ENCODE results near the gene CHTF8. TPM values are rescaled to one million over a fixed set of nuclear protein-coding genes. Genes with fewer than 3 reads are reported as not detected.

CHTF8 gene
- total and polyA plus RNA-seq, 9 donors: 47.9 to 130 (median 82.6) TPM

DNA sequence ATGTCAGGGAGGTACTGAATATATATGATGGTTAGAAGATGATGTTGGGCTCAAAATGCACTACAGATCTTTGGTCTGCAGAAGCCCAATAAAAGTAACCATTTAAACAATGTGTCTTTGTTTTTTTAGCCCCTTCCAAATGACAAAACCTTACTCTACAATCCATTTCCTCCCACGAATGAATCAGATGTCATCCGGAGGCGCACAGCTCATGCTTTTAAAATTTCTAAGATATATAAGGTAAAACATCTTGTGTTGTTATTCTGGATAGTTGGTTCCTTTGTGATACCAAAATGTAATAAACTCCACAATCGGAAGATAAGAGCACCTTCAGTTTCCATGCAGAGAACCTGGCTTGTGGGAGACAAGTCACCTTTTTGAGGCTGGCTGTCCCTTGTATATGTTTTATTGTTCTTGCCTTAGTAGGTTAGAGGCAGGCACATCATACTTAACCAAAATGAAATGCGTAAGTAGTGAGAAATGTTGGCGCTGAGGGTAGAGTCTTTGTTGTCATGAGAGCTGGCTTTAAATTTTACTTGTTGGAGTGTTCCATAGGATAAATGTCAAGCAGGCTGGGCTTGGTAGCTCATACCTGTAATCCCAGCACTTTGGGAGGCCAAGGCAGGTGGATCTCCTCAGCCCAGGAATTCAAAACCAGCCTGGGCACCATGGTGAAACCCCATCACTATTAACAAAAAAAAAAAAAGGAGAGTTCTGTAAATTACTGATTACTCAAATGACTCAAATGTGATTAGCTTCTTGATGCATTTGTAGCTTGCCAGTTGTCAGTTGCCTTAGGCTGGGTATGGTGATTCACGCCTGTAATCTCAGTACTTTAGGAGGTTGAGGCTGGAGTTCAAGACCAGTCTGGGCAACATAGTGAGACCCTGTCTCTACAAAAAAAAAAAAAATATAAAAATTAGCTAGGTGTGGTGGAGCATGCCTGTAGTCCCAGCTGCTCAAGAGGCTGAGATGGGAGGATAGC, 34.9 kb upstream of the CHTF8 start:
- H3K4me3 ChIP-seq: no peak overlapping the region
- H3K9me3 ChIP-seq: no peaks in the 10 kb centered on the region
- no peak for DNase-seq
- intact Hi-C loops (cut with DNase I): no loop called here
- H3K27ac ChIP-seq: no peak overlapping the region
- no peak for TF ChIP-seq EP300 (IDR thresholded peaks at IDR 0.05)
- TF ChIP-seq POLR2A (IDR thresholded peaks at IDR 0.05): no peak
- TF ChIP-seq, protein P1, sequence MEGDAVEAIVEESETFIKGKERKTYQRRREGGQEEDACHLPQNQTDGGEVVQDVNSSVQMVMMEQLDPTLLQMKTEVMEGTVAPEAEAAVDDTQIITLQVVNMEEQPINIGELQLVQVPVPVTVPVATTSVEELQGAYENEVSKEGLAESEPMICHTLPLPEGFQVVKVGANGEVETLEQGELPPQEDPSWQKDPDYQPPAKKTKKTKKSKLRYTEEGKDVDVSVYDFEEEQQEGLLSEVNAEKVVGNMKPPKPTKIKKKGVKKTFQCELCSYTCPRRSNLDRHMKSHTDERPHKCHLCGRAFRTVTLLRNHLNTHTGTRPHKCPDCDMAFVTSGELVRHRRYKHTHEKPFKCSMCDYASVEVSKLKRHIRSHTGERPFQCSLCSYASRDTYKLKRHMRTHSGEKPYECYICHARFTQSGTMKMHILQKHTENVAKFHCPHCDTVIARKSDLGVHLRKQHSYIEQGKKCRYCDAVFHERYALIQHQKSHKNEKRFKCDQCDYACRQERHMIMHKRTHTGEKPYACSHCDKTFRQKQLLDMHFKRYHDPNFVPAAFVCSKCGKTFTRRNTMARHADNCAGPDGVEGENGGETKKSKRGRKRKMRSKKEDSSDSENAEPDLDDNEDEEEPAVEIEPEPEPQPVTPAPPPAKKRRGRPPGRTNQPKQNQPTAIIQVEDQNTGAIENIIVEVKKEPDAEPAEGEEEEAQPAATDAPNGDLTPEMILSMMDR (IDR thresholded peaks at IDR 0.05): no peak
- H3K4me1 ChIP-seq (ENCODE audit: insufficient read depth): peaks cover 3% of the 10 kb centered on the region
- 70 to 79% (median 74%) methylated on average over 7 of the region's 7 CpGs for WGBS, 3 donors
- no peaks in the 10 kb centered on the region for H3K36me3 ChIP-seq
- no peaks in the 10 kb centered on the region for H3K27me3 ChIP-seq

DNA sequence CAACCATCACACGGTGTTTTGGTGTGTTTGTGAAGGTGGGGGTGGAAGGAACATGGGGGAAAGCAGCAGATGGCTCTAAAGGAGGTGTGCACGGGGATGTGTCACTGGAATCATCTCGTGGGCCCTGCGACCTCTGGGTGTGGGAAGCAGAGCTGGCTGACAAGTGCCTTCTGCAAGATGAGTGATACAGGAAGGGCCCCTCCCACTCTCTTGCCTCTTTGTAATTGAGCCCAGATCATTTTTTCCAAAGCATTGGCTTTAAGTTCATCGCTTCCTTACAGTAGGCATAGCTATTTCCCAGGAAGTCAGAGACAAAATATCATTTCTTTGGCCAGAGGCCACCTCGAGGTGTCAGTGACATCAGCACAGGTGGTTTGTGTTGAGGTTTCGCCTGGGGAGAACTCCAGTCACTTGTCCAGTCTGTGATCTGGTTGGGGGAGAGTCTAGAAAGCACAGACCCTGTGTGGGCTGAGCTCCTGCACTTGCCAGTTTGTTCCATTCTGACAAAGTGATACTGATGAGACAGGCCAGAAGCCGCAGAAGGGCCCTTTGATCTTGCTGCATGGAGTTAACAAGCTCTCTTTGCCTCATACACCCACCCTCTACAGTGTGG, 33.9 kb upstream of the CHTF8 start:
- Histone ChIP-seq H3K36me3 (no peaks in the 10 kb centered on the region), H3K4me1 (ENCODE audit: insufficient read depth) (peaks cover 3% of the 10 kb centered on the region), H3K4me3 (no peak overlapping the region), H3K9me3 (no peaks in the 10 kb centered on the region), H3K27me3 (no peaks in the 10 kb centered on the region), H3K27ac (no peak overlapping the region)
- intact Hi-C loops (cut with DNase I): no loop called here
- 49 to 55% (median 51%) methylated on average over 8 of the region's 8 CpGs for WGBS, 3 donors
- TF ChIP-seq, protein P1 (IDR thresholded peaks at IDR 0.05): no peak
- DNase-seq: no peak

DNA sequence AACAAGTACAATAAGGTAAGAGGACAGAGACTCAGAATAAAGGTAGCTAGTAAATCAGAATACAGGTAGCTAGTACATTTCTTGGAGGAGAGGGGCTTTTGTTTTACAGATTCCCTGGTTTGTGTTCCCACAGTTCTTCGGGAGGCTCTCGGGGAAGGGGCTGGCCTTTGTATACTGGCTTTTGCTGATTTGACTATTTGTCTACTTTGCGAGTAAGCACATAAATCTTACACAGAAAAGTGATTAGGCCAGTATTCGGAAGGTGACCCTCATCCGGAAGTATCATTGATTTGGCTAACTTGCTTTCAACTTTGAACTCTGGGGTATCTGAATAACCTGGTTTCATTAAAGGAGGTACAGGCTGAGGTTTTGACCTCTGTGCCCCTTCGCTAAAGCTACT, 33.2 kb upstream of the CHTF8 start:
- Histone ChIP-seq H3K9me3 (no peaks in the 10 kb centered on the region), H3K4me1 (ENCODE audit: insufficient read depth) (peaks cover 3% of the 10 kb centered on the region), H3K27me3 (no peaks in the 10 kb centered on the region), H3K27ac (no peak overlapping the region), H3K36me3 (no peaks in the 10 kb centered on the region), H3K4me3 (no peak overlapping the region)
- TF ChIP-seq EP300 (IDR thresholded peaks at IDR 0.05) (no peak), POLR2A (IDR thresholded peaks at IDR 0.05) (no peak)
- TF ChIP-seq, protein P1 (IDR thresholded peaks at IDR 0.05): no peak
- WGBS, 3 donors: 77 to 86% (median 83%) methylated on average over 6 of the region's 6 CpGs
- no peak for DNase-seq
- intact Hi-C loops (cut with DNase I): no loop called here

DNA sequence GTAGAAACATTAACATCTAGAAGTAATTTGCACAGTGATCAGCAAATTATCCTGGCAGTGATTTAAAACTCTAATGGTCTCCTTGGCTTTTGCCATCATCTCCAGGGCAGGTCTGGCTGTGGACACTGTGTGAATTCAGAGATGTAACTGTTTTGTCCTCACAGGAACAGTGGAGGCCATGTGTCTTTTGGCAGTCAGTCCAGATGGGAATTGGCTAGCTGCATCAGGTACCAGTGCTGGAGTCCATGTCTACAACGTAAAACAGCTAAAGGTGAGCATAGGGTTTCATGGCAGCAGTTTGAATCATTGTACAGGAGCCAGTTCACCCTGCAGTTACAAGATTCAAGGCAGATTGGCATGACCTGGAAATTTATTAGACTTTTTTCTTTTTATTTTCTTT, 27.8 kb upstream of the CHTF8 start:
- H3K36me3 ChIP-seq: no peaks in the 10 kb centered on the region
- DNase-seq: no peak
- intact Hi-C loops (cut with DNase I): loop anchor here in 1 of 4 donors (5.0 kb wide), 1 partner anchor 132 kb away; no protein-coding TSS in a partner anchor

More for the DNA sequence above, 27.8 kb upstream of the CHTF8 start:
- Histone ChIP-seq H3K9me3 (no peaks in the 10 kb centered on the region), H3K4me1 (ENCODE audit: insufficient read depth) (no peaks in the 10 kb centered on the region), H3K4me3 (no peak overlapping the region), H3K27me3 (no peaks in the 10 kb centered on the region), H3K27ac (no peak overlapping the region)
- WGBS, 3 donors: 83 to 95% (median 85%) methylated on average over 1 of the region's 1 CpG
- no peak for TF ChIP-seq EP300 (IDR thresholded peaks at IDR 0.05)
- TF ChIP-seq POLR2A (IDR thresholded peaks at IDR 0.05): no peak
- TF ChIP-seq, protein P1 (IDR thresholded peaks at IDR 0.05): no peak

All from ovary (tissue), 9 donors.